GM18870 (cell line): ENCODE measurements around the gene RNF166.

Experiments
- ATAC-seq: cut with Tn5 transposase; IDR thresholded peaks from one replicate; pipeline ENCODE4 v1.9.1; 2021; ENCODE audit warnings: moderate library complexity; ENCODE audit not compliant: unreplicated experiment

RNF166 gene

DNA sequence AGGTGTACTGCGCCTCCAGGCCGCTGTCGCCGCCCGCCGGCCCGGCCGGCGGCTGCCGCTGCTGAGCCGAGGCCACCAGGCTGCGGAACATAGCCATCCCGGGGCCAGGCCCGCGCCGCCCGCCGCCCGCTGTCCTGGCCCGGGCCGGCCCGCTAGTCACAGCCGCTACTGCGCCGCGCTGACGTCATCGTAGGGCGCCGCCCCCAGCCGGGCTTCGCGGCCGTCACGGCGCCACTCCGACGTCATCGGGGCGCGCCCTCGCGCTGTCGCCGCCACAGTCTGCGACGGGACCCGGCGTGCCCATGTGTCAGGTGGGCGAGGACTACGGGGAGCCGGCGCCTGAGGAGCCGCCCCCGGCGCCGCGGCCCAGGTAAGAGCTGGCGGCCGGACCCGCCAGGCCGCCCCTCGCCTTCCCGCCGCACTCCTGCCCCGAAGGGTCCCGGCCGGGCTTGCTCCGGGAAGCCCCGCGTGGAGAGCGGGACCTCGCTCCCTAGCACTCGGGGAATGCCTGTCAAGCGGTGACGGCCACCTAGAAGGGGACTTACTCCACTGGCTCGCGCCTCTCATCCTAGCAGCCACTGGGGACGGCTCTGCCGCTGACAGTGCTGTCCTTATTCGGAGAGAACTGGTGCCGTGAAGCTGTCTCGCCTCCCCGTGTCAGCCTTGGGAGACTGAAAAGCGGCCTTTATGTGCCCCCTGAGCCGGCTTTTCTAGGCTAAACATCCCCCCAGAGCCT lies at the start of gene RNF166, which contains the start of gene CTU2:
Gene RNF166 (minus strand): TSS at position 180 of the 736 bp plus-strand sequence. CDS start 83 bp downstream, at position 97.
Gene CTU2 (plus strand): TSS at position 275 of the 736 bp plus-strand sequence. CDS start 28 bp downstream, at position 303.
- ATAC-seq: no peak

- no peak for ATAC-seq
These were observed 48.9 kb upstream of the RNF166 start for GRCh38 chr16:88754912-88755744.

DNA sequence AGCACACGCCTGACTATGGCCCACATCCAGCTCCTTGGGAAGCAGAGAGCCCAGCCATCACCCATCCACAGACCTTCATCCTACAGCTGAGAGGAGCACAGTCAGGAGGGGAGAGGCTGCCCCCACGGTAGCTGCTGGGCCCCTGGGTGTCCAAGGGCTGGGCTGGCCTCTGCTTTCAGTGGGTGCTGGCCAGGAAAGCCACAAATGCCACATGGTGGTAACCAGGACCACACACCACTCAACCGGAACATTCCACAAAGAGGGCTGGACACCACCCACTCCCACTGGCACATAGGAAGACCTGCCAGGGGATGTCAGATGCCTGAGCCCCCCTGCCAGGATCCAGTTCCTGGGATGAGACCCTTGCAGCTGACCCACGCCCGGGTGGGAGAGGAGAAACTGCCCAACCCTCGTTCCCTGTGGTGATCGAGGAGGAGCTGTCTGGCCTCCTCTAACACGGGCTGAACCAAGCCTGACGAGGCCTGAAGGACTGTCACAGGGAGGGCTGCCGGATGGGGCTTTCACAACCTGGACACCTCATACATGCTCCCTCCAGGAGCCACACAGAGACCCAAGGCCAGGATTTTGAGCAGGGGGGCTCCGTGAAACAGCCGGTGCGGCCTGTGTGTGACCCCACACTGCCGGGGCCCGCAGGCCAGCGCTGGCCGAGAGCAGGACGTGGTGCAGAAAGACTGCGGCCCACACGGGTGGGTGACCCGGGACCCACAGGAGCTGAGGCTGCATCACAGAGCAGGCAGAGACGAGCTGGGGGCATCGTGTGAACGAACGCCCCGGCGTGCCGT lies 48.1 kb upstream of the RNF166 start:
- ATAC-seq: no peak

- ATAC-seq: no peak
These were observed 47.4 kb upstream of the RNF166 start for GRCh38 chr16:88753602-88754001.

- no peak for ATAC-seq
These were observed 47.0 kb upstream of the RNF166 start for GRCh38 chr16:88753191-88753590.

- no peak for ATAC-seq
These were observed 46.3 kb upstream of the RNF166 start for GRCh38 chr16:88752386-88753002.

DNA sequence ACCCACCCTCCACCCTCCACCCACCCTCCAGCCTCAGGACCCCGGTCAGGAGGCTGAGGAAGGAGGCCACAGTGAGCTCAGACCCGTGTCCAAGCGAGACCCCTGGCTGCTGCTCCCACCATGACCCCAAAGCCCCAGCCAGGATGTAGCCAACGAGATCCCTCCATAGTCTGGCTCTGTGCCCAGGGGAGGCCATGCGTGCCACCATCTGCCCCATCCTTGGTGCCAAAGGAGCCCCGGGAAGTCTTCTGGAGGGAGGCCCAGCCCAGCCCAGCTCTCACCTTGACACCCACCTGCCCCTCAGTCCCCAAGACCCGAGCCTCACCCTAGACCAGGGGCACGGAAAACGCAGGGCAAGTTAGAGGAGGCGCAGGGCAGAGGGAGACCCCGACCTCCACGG lies 44.6 kb upstream of the RNF166 start:
- ATAC-seq: no peak

DNA sequence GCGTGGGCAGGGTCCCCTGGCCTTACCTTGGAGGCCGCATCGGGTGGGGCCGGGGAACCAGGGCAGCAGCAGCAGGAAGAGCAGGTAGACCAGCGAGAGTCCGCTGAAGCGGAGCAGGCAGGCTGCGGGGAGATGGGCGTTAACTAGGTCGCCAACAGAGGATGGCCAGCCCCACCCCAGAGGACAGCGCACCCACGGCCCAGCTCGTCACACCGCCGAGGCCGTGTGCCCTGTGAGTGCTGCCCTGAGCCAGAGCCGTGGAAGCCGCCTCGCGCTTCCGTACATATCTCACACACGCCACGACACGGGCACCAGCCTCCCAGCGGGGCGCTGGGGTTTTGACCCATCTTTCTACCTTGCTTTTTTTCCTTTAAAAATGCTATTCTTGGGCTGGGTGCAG lies 43.1 kb upstream of the RNF166 start:
- no peak for ATAC-seq

DNA sequence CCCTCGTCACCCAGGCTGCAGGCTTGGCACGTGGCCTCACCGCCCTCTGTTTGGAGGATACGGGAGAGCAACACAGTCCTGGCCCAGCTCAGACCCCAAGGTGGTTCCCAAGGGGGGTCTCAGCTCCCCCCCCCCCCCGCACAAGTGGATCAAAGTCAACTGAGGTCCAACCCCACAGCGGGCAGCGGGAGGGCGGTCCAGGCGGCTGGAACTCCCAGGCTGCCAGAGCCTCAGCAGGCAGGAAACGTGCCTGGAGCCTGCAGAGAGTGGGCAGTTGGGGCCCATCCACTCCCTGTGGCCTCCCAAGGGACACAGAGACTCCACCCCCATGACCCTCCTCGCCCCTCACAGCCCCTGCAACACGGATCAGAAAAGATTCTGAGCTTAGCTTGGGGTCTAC lies 42.2 kb upstream of the RNF166 start:
- no peak for ATAC-seq

GRCh38 chr16:88747588-88748301 lies 41.5 kb upstream of the RNF166 start:
- ATAC-seq: no peak

DNA sequence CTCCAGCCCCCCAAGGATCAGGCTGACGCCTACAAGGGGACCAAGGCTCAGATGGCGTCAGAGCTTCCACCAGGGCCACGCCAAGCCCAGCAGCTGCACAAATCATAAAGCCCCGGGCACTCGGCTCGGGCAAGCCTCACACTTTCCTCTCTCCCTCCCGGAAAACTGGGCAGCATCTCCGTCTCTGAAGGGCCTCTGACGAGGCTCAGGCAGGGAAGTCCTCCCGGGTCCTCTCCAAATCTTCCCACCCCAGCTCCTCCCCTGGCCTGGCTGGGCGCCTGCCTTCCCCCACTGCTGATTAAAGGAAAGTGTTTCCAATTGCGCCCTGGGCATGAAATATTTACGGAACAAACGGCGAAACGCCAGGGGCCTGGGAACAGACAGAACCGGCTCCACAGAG lies 40.3 kb upstream of the RNF166 start:
- no peak for ATAC-seq

- no peak for ATAC-seq
These were observed 38.6 kb upstream of the RNF166 start for GRCh38 chr16:88744577-88745521.

- ATAC-seq: no peak
These were observed 37.7 kb upstream of the RNF166 start for GRCh38 chr16:88743693-88744576.

DNA sequence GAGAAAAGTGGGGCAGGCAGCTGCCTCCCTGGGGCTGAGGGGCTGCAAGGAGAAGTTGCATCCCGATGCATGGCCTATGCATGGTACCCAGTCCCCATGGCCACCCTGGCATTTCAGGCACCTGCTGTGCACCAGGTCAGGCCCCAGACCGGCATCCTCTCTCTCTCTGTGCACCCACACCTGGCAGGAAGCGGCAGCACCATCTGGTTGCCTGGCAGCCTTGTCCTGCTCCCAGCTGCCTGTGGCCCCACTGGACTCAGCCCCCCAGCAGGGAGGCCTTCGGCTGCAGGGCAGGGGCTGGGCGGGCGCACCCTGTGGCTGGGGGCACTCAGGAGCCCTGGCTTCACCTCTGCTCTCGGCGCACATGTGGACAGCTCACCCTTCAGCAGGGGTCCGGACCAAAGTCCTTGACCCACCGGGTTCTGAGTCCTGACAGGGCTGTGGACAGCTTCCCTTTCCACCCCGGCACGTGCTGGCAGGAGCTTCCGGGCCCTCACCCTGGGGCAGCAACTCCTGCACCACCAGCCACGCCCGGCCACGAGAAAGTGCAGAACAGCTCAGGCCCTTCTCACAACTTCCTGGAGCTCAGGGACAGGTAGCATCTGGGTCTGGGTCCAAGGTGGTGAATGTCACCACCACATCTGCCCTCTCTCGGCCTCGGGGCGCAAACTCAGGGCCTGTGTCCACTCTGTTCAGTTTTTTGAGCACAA lies 36.8 kb upstream of the RNF166 start:
- no peak for ATAC-seq

GRCh38 chr16:88741368-88741767 lies 35.2 kb upstream of the RNF166 start:
- ATAC-seq: no peak

DNA sequence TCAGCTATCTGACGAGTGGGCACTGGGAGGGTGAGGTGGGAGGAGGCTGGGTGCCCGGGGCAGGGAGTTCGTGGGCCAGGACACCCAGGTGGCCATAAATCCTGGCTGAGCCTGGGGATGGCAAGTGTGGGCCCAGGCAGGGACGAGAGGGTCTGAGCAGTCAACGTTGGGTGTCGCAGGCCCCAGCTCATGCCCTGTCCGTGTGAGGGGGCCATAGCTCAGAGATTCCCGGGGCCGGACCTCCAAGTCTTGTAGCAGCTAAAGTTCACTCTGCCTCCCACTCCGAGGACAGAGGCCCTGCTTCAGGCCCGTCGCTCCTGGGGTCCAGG lies 34.5 kb upstream of the RNF166 start:
- ATAC-seq: no peak

GRCh38 chr16:88739977-88740726 lies 33.9 kb upstream of the RNF166 start:
- no peak for ATAC-seq
